HG02938 (cell line): Measurements from ENCODE around the gene PRRC2B.
"Not testable (repeated sequence)": the region's sequence is repeated elsewhere in the genome, so short reads cannot be mapped to it uniquely, and the experiment has no call there.

ENCODE experiments used
- ATAC-seq: cut with Tn5 transposase; IDR thresholded peaks from one replicate; pipeline ENCODE4 v1.9.1; 2021; ENCODE audit warnings: mild to moderate bottlenecking, moderate library complexity; ENCODE audit not compliant: unreplicated experiment

PRRC2B gene

DNA sequence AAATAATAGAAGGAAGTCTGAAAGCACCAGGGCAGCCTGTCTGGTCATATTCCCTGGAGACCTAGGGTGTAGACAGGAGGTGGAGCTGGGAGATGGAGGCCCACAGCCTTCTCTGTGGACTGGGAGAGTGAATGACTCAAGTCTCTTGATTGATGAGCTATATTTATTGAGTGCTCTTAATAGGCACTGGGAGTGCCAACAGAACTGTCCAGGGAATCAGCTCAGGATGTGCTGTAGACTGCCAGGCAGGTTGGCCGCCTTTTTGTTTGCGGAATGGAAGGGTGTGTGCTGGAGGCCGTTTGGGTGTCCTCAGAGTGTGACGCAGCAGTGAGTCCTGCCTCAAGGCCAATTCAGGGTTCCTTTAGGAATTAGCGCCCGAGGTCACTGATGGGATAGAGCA lies 75.5 kb downstream of the PRRC2B start:
- no peak for ATAC-seq

DNA sequence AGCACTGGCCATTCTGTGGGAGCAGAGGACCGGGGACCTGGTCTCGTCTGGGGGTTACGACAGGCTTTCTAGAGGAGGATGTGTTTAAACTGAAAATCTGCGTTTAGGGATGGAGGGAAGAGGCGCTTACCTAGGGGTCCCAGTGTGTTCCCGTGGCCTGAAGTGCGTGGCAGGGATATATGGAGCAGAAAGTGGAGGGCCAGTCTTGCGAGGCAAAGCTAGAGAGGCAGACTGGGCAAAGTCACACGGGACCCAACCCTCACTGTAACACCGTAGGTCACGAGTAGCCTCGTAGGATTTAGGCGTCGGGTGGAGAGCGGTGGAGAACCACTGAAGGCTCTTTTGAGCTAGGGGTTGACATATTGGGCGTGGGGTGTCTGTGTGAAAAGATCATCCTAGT lies 76.1 kb downstream of the PRRC2B start:
- no peak for ATAC-seq

DNA sequence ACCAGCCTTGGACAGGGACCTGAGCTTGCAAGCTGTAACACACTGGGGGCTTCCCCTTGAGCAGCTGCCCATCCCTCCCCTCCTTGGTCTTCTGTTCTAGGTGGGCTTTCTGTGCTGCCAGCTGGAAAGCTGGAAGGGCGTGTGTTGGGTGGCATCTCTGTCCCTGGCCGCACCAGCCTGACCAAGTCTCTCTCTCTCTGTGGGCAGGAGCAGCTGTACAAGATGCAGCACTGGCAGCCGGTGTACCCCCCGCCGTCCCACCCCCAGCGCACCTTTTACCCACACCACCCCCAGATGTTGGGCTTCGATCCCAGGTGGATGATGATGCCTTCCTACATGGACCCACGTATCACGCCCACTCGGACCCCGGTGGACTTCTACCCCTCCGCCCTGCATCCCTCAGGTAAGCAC lies 76.7 kb downstream of the PRRC2B start:
- no peak for ATAC-seq

GRCh38 chr9:131472085-131472484 lies 78.2 kb downstream of the PRRC2B start:
- ATAC-seq, result not testable (repeated sequence)

DNA sequence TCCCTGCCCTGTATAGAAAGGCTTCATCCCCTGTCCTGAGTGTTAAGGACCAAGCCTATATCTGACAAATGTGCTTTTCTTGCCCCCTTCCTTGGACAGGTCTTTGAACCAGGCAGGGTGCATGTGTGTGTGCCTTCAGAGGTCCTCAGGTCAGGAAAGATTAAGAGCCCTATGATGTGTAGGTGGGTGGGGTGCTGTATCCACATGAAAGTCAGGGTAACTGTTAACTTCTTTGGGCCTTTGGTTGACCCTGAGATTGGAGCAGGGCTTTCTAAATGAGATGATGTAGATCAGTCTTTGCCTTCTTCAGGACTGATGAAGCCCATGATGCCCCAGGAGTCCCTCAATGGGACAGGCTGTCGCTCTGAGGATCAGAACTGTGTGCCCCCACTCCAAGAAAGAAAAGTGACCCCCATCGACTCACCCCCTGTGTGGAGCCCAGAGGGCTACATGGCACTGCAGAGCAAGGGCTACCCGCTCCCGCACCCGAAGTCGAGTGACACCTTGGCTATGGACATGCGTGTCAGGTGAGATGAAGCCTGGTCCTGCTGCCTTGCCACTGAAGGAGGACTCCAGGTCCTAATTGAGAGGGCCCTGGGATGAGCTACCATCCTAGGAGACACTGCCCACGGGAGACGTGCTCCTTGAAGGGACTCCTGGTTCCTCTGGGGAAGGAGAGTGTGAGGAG lies 79.5 kb downstream of the PRRC2B start:
- no peak for ATAC-seq

DNA sequence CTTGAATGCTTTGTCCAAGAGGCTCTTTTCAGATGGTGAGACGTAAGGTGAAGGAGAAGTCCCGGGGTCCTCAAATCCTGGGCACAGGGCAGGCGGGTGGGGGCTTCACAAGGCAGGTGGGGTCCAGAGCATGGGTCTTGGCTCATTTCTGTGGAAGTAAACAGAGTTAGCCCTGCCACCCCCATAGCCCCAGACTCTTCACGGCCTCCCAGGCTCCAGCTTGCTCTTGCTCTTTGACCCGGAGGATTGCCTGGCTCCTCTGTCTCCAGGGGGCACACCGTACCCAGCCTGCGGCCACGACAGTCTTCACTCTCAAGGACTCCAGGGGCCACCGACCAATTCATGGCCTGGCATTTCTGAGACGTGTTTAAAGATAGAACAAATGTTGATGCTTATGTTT lies 80.0 kb downstream of the PRRC2B start:
- no peak for ATAC-seq

DNA sequence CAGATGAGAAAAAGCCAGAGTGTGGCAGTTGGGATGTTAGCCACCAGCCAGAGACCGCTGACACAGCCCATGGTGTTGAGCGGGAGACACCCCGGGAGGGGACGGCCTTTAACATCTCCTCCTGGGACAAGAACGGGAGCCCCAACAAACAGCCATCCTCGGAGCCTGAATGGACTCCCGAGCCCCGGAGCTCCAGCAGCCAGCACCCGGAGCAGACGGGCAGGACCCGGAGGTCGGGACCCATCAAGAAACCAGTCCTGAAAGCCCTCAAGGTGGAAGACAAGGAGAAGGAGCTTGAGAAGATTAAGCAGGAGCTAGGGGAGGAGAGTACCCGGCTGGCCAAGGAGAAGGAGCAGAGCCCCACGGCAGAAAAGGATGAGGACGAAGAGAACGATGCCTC lies 80.8 kb downstream of the PRRC2B start:
- ATAC-seq, result no peak

GRCh38 chr9:131475111-131475955 lies 81.4 kb downstream of the PRRC2B start:
- no peak for ATAC-seq

GRCh38 chr9:131475956-131476776 lies 82.3 kb downstream of the PRRC2B start:
- ATAC-seq, result no peak

- ATAC-seq, result no peak
These were observed 83.0 kb downstream of the PRRC2B start for GRCh38 chr9:131476777-131477345.

- ATAC-seq, result no peak
These were observed 83.5 kb downstream of the PRRC2B start for GRCh38 chr9:131477367-131477766.

- ATAC-seq, result no peak
These were observed 84.0 kb downstream of the PRRC2B start for GRCh38 chr9:131477816-131478419.

DNA sequence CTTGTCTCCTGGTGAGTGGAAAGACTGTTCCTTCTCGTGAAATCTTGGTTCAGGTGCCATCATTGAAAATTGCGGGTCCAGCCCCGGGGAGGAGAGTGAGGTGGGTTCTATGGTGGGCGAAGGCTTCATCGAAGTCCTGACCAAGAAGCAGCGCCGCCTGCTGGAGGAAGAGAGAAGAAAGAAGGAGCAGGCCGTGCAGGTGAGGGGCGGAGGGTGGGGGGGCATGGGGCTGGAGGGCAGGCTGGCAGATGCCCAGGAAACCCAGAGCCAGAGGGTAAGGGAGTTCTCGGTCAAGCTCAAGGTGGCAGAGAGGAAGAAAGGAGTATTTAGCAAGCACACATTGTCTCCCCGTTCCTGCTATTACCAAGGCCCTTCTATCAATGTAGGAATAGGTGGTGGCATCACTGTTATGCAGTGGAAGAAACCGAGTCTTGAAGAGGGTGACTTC lies 84.6 kb downstream of the PRRC2B start:
- ATAC-seq, result no peak

GRCh38 chr9:131478911-131479310 lies 85.0 kb downstream of the PRRC2B start:
- no peak for ATAC-seq

DNA sequence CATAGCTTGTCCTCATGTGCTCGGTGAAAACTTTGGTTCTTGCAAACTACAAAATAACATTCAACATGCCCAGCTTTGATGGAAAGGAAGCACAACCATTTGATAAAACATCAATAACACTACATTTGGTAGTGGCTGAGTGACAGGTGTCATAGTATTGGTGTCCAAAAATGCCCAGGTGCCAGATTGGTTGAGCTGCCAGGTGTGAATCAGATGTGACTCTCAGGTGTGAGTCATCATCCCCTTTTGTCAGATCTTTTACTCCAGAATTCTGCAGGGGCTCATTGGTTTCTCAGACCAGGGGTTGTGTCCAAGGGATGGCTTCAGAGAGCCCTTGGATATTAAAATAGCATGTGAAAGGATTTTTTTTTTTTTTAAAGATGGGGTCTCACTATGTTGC lies 86.4 kb downstream of the PRRC2B start:
- no peak for ATAC-seq

- no peak for ATAC-seq
These were observed 87.8 kb downstream of the PRRC2B start for GRCh38 chr9:131481441-131482342.

GRCh38 chr9:131482343-131483006 lies 88.6 kb downstream of the PRRC2B start:
- no peak for ATAC-seq

GRCh38 chr9:131483319-131484050 lies 89.6 kb downstream of the PRRC2B start:
- ATAC-seq, result no peak
